K562 (cell line): ENCODE measurements around the gene PTOV1. TPM values are rescaled to one million over a fixed set of nuclear protein-coding genes. Genes with fewer than 3 reads are reported as not detected.

Source experiments
- BACH1 ChIP-seq: fragments of 200-800 bp; sonication (Bioruptor generic); IDR thresholded peaks from 2 replicates; pipeline ENCODE4 v1.6.1; 2016; ENCODE audit warnings: missing genetic modification characterization, missing compliant biosample characterization
- JUND ChIP-seq, 2 experiments: IDR thresholded peaks; 2 replicates in 1 of 2; 3 replicates in 1 of 2; pipeline ENCODE4 v1.6.1; 2011; ENCODE audit warnings: borderline replicate concordance in 2 of 2, low read depth in 2 of 2, low read length in 2 of 2, improper control_type of control experiment in 1 of 2, missing biosample characterization in 1 of 2, missing genetic modification characterization in 1 of 2, missing genetic modification reagents in 1 of 2
- NR2F6 ChIP-seq: fragments of 450-650 bp; formaldehyde crosslinking; IDR thresholded peaks from 2 replicates; pipeline ENCODE4 v1.4.0; 2020; ENCODE audit warnings: mild to moderate bottlenecking
- STAT5B ChIP-seq: fragments of 250-450 bp; sonication (Bioruptor Pico); IDR thresholded peaks from 2 replicates; pipeline ENCODE4 v1.8.0; 2021; ENCODE audit warnings: mild to moderate bottlenecking, inconsistent platforms
- TBL1XR1 ChIP-seq, 2 experiments: IDR thresholded peaks; 2 replicates each; pipeline ENCODE4 v1.6.1; 2012; ENCODE audit warnings: improper control_type of control experiment in 2 of 2, low read length in 2 of 2, mild to moderate bottlenecking in 1 of 2
- ZC3H4 ChIP-seq: sonication (generic); formaldehyde crosslinking; IDR thresholded peaks from 2 replicates; pipeline ENCODE4 v1.9.0; 2021; ENCODE audit warnings: missing genetic modification reagents, borderline replicate concordance
- ZNF354B ChIP-seq: fragments of 250-450 bp; sonication (Bioruptor Pico); IDR thresholded peaks from 2 replicates; pipeline ENCODE4 v1.4.0; 2020
- polyA plus RNA-seq, 8 experiments: library from polyadenylated mRNA; depleted of rRNA in 4 of 8; stranded (reverse) in 5 of 8; unstranded in 3 of 8; fragments of >200 nt; fragmentation: Nextera tagmentation in 2 of 8; fragmentation: Illumina TruSeq in 1 of 8; extraction: Ambion mirVana in 2 of 8; extraction: Trizol in 1 of 8; gene quantifications; 2 replicates each; pipeline versions ENCODE4 v1.2.1 to v1.2.3, GENCODE V29; 2011 to 2014; ENCODE audit warnings: inconsistent platforms in 1 of 8, missing spikeins in 1 of 8
- total RNA-seq, 7 experiments: library from RNA; depleted of rRNA in 6 of 7; stranded (reverse); fragments of >200 nt in 6 of 7; fragmentation: Illumina TruSeq in 2 of 7; extraction: Trizol in 2 of 7; gene quantifications; 2 replicates each; pipeline versions ENCODE4 v1.2.1 to v1.2.3, GENCODE V29; 2011 to 2021; ENCODE audit warnings: low replicate concordance in 1 of 7
- TF ChIP-seq, protein P1 (sequence below): IDR thresholded peaks from 3 replicates; pipeline ENCODE4 v1.6.1; 2011; ENCODE audit warnings: borderline replicate concordance, mild to moderate bottlenecking, moderate library complexity; ENCODE audit not compliant: insufficient read length; ENCODE audit errors: extremely low read depth
- TF ChIP-seq, protein P2 (sequence below), 3 experiments: fragments of 200-800 bp in 1 of 3; fragments of 250-450 bp in 1 of 3; fragments of 450-650 bp in 1 of 3; sonication (Bioruptor Pico) in 1 of 3; sonication (Bioruptor generic) in 1 of 3; formaldehyde crosslinking in 1 of 3; IDR thresholded peaks; 2 replicates each; pipeline versions ENCODE4 v1.6.1 to v1.8.0; 2016 to 2022; ENCODE audit warnings: mild to moderate bottlenecking in 2 of 3, missing genetic modification characterization in 2 of 3, missing compliant biosample characterization in 1 of 3, moderate library complexity in 1 of 3

Gene PTOV1
- total and polyA plus RNA-seq, 9 of the 15 experiments (the other 6 are each of a cell fraction or from before 2014, with no cell fraction given) = 4.9 to 169 (median 43.5) TPM

DNA sequence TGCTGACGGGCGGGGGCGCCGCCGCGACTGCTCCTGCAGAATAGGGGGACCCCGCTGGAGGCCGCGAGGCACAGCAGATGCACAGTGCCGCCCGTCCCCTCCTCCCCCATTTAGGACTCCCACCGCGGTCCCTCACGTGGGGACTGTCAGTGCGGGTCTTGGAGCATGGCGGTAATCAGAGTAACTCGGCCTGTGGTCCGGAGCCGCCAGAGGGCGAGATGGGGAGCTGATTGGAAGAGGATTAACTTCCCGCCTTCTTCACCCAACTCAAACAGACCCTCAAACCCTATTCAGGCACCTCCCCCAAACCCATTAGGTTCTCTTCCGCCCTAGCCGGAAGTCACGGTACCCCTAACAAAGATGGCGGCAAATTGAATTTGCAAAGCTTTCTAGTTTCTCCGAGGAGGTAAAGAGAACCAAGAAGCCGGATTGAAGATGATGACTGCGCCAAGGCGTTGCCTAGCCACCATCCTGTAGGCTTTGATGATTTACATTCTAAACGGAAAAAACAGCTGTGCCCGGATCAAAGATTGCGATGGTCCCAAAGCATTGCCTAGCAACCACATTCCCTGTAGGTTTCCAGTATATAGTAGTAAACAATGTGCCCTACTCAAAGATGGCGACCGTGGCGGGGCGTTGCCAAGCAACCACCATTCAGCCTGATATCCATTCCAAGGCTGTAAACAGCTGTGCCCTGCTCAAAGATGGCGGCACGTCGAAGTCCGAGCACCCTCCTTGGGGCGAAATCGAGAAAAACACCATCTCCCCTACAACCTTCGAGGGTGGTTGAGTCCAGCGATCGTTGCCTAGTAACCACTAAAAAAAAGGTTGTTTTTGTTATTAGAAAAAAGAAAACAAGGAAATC lies 37.7 kb upstream of the PTOV1 start, which contains the start of gene FUZ (continued):
- TF ChIP-seq, protein P1, sequence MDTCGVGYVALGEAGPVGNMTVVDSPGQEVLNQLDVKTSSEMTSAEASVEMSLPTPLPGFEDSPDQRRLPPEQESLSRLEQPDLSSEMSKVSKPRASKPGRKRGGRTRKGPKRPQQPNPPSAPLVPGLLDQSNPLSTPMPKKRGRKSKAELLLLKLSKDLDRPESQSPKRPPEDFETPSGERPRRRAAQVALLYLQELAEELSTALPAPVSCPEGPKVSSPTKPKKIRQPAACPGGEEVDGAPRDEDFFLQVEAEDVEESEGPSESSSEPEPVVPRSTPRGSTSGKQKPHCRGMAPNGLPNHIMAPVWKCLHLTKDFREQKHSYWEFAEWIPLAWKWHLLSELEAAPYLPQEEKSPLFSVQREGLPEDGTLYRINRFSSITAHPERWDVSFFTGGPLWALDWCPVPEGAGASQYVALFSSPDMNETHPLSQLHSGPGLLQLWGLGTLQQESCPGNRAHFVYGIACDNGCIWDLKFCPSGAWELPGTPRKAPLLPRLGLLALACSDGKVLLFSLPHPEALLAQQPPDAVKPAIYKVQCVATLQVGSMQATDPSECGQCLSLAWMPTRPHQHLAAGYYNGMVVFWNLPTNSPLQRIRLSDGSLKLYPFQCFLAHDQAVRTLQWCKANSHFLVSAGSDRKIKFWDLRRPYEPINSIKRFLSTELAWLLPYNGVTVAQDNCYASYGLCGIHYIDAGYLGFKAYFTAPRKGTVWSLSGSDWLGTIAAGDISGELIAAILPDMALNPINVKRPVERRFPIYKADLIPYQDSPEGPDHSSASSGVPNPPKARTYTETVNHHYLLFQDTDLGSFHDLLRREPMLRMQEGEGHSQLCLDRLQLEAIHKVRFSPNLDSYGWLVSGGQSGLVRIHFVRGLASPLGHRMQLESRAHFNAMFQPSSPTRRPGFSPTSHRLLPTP = no peak
- TF ChIP-seq ZNF354B (CRISPR knock-in tag) (no peak), NR2F6 (CRISPR knock-in tag) (no peak), BACH1 (tag) (peak; percentile 86; the same call in 1 of the 2 replicates), TBL1XR1 (IDR thresholded peaks at IDR 0.05; ENCODE audit: low read length in 2 of 2) (no peak), ZC3H4 (CRISPR knock-in tag) (no peak), JUND (IDR thresholded peaks at IDR 0.05; ENCODE audit: borderline replicate concordance, low read depth, low read length) (peak; percentile 94), JUND (tag; IDR thresholded peaks at IDR 0.05; ENCODE audit: borderline replicate concordance, low read depth, low read length) (no peak; the same call in 1 of the 3 replicates), STAT5B (CRISPR knock-in tag) (no peak)
- TF ChIP-seq, protein P2, sequence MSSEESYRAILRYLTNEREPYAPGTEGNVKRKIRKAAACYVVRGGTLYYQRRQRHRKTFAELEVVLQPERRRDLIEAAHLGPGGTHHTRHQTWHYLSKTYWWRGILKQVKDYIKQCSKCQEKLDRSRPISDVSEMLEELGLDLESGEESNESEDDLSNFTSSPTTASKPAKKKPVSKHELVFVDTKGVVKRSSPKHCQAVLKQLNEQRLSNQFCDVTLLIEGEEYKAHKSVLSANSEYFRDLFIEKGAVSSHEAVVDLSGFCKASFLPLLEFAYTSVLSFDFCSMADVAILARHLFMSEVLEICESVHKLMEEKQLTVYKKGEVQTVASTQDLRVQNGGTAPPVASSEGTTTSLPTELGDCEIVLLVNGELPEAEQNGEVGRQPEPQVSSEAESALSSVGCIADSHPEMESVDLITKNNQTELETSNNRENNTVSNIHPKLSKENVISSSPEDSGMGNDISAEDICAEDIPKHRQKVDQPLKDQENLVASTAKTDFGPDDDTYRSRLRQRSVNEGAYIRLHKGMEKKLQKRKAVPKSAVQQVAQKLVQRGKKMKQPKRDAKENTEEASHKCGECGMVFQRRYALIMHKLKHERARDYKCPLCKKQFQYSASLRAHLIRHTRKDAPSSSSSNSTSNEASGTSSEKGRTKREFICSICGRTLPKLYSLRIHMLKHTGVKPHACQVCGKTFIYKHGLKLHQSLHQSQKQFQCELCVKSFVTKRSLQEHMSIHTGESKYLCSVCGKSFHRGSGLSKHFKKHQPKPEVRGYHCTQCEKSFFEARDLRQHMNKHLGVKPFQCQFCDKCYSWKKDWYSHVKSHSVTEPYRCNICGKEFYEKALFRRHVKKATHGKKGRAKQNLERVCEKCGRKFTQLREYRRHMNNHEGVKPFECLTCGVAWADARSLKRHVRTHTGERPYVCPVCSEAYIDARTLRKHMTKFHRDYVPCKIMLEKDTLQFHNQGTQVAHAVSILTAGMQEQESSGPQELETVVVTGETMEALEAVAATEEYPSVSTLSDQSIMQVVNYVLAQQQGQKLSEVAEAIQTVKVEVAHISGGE (CRISPR knock-in tag; IDR thresholded peaks at IDR 0.05) = peak in 1 of 3 experiments; percentile 83; a peak in 1 of 6 replicates
- TF ChIP-seq, all 486 proteins: peak for 97
